Hepatocyte (in vitro differentiated cells): Measurements from ENCODE around the gene CNDP1.

ENCODE experiments used
- CTCF ChIP-seq: fragments of 200-600 bp; sonication (generic); IDR thresholded peaks from 2 replicates; pipeline ENCODE4 v1.5.1; 2016; ENCODE audit warnings: antibody characterized with exemption, mild to moderate bottlenecking; ENCODE audit not compliant: poor library complexity
- EZH2 ChIP-seq: fragments of 200-600 bp; sonication (generic); IDR thresholded peaks from 2 replicates; pipeline ENCODE4 v1.6.1; 2016; ENCODE audit warnings: antibody characterized with exemption, mild to moderate bottlenecking, borderline replicate concordance

GRCh38 chr18:74558096-74558495 is 23.8 kb downstream of the CNDP1 start:
- no peak for TF ChIP-seq CTCF
- no peak for TF ChIP-seq EZH2
